SKM-1 (cell line): ENCODE results near the gene LRMDA.

Source experiments
- DNase-seq: peaks from one replicate; lab custom pipeline; 2025; ENCODE audit not compliant: unreplicated experiment; lab: John Stamatoyannopoulos, UW

LRMDA gene

GRCh38 chr10:75431180-75432111, at the start of gene LRMDA:
TSS of gene LRMDA (plus strand) at chr10:75431624.
- DNase-seq: peak; percentile 49

- no peak for DNase-seq
Observed at GRCh38 chr10:75386128-75386527, 45.3 kb upstream of the LRMDA start.

DNA sequence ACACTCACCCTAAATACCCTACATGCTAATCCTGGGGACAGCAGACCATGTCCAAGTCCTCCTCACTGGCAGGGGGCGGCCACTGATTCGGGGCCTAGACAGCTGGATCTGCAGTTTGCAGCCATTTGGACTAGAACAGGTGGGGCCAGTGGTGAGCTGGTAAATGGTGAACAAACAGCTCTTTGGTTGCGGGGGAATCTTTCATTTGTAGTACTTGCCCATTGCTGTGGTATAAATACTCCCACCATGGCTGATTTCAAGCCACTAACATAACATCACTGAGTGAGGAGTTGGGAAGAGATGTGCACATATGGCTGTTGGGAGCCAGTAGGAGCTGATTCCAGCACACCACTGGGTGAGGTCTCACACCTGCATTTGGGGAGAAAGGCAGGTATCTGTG, 43.3 kb upstream of the LRMDA start:
- DNase-seq: no peak

DNA sequence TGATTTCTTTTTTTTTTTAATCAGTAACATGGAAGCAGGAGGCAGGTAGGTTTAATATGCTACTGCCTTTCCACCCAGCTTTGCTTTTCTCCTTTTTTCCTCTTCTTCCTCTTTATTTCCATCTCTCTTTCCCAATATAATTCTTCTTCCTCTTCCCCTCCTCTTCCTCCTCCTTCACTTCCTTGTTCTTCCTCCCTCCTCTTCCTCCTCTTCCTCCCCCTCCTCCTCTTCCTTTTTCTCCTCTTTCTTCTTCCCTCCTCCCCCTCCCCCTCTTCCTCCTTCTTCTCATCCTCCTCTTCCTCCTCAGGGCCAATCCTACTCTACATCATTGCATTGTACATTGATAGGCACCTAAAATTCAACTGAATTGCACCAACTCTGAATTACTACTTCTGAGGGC, 41.2 kb upstream of the LRMDA start:
- DNase-seq: no peak

GRCh38 chr10:75392271-75392670, 39.2 kb upstream of the LRMDA start:
- no peak for DNase-seq

GRCh38 chr10:75392744-75393143, 38.7 kb upstream of the LRMDA start:
- no peak for DNase-seq

GRCh38 chr10:75394221-75394620, 37.2 kb upstream of the LRMDA start:
- DNase-seq: no peak

GRCh38 chr10:75395066-75395931, 36.1 kb upstream of the LRMDA start:
- DNase-seq: no peak

DNA sequence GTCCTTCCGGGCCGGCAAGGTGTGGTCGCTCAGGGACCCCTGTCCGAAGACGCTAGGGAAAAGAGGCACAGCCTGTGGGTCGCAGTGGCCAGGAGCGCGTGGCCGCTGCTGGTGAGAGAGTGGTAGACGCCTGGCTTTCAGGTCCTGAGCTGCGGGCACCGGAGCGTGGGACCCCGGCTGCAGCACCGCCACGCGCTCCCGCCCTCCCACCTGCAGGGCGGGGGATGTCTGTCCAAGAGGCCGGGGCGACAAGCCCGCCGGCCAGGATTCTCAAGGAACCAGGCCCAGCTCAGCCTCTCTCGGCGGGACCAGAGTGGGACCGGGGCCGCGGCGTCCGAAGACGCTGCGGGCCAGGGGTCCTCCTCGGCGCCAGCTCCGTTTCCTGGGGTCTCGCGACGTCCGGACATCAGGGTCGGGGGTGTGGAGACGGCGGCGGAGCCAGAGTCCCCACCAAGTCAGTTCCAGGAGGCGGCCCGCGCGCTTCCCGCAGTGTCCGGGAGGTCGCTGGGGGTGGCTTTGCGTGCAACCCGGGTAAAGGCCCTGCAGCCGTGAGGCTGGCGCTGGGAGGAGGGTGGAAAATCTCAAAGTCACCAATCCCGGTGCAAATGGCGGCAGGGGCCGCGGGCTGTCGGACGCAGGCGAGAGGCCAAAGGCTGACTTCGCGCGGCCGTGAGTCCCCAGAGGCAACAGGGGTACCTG, 35.3 kb upstream of the LRMDA start:
- DNase-seq: no peak

- no peak for DNase-seq
Observed at GRCh38 chr10:75396631-75397495, 34.6 kb upstream of the LRMDA start.

- no peak for DNase-seq
Observed at GRCh38 chr10:75397496-75398199, 33.8 kb upstream of the LRMDA start.

DNA sequence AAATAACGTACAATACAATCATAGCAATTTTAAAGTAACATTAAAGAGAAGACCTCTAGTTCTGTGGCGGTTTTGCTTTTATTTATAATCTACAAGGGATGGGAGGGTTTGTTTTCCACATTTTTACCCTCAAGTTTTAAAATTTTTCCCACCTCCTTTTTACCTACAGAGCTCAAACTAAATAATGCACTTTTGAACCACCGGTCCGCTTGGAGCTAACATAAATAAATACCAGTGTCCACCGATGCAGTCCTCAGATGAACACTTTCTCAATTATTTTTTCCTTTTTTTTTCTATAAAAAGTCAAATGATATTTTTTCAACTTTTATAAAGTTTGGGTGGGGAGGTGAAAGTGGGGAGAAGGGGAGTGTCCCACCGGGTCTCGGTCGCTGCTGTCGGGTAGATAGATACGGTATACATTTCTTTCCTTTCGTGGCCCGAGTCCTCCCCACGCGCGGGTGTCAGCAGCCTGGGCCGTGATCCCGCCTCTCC, 33.2 kb upstream of the LRMDA start:
- no peak for DNase-seq

DNA sequence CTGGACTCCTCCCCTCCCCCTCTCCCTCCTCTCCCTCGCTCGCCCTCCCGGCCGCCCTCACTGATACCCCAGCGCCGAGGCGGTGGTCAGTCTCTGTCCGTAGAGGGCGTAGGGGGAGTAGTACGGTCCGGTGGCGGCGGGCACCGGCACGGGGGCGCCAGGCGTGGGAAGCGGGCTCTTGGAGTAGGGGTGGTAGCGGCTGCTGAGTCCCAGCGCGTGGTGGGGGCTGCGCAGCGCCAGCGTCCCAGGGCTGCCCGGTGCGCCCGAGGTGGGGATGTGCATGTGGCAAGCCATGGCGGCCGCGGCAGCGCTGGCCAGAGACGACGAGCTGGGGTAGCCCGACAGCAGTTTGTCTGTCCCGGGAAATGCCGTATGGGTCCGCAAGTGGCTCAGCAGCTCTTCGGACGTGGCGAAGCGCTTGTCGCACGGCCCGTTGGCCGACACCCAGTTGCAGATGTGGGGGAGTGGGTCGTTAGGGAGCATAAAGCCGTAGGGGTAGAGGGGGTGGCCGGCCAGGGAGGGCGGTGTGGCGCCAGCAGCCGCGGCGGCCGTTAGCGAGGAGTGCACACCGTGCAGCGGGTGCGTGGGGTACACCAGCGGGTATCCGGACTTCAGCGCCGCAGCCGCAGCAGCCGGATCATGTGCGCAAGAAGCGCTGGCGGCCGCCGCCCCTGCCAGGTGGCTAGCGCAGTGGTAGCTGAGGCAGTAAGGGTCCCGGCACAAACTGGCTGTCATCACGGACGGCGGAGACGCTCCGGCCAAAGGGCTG, 32.5 kb upstream of the LRMDA start:
- DNase-seq: no peak

GRCh38 chr10:75399461-75400162, 31.8 kb upstream of the LRMDA start:
- peak; percentile 70 for DNase-seq

DNA sequence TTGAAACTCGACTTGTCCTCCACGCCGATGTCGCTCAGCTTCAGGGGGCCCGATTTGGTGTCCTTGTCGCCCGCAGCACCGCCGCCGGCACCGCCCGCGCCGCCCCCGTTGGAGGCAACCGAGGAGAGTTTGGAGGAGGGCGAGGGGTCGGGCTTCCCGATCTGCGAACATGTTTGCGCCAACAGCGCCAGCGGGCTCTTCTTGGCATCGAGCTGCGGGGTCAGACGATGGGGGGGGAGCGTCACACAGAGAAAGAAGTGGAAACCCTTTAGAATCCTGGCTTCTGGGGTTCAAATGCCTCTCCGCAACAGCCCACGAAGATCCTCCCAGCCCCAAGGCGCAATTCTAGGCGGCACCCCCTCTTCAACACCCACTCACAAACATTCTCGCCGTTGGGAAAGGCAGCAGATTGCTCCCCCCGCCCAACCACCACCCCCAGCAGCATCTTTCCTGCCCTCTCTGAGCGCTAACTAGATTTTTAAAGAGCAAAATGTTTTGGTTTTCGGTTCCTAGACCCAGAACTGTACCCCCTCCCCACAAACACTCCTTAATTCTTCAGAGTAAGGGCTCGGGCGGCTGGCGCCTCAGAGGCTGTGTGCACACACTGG, 31.2 kb upstream of the LRMDA start:
- DNase-seq: no peak

GRCh38 chr10:75400771-75401568, 30.5 kb upstream of the LRMDA start:
- DNase-seq: no peak
